Measurements from ENCODE around the gene EIF4H. TPM values are rescaled to one million over a fixed set of nuclear protein-coding genes. Genes with fewer than 3 reads are reported as not detected.

Gene EIF4H
- total RNA-seq, 4 donors from 2014 or later: 201 to 289 (median 243) TPM

GRCh38 chr7:74235518-74236268 lies 61.5 kb downstream of the EIF4H start:
- Histone ChIP-seq H3K9me3 (no peaks in the 10 kb centered on the region), H3K4me1 (no peaks in the 10 kb centered on the region), H3K36me3 (peaks cover 98% of the 10 kb centered on the region), H3K27ac (no peak overlapping the region), H3K27me3 (no peaks in the 10 kb centered on the region), H3K4me3 (no peak overlapping the region)
- no peak for DNase-seq (ENCODE audit: low spot score in 2 of 2)
- WGBS: 79% methylated on average over 7 of the region's 8 CpGs
- TF ChIP-seq EP300 (IDR thresholded peaks at IDR 0.05) (no peak), POLR2AphosphoS5 (IDR thresholded peaks at IDR 0.05) (no peak), POLR2A (IDR thresholded peaks at IDR 0.05) (no peak), CTCF (IDR thresholded peaks at IDR 0.05) (no peak)

GRCh38 chr7:74236284-74236683 lies 62.1 kb downstream of the EIF4H start:
- H3K9me3 ChIP-seq: no peaks in the 10 kb centered on the region
- no peaks in the 10 kb centered on the region for H3K27me3 ChIP-seq
- 94% methylated on average over 3 of the region's 3 CpGs for WGBS
- H3K4me1 ChIP-seq: no peaks in the 10 kb centered on the region
- DNase-seq (ENCODE audit: low spot score in 2 of 2): no peak
- no peak overlapping the region for H3K4me3 ChIP-seq
- H3K36me3 ChIP-seq: peaks cover 99% of the 10 kb centered on the region
- no peak overlapping the region for H3K27ac ChIP-seq
- TF ChIP-seq EP300 (IDR thresholded peaks at IDR 0.05) (no peak), POLR2AphosphoS5 (IDR thresholded peaks at IDR 0.05) (no peak), CTCF (IDR thresholded peaks at IDR 0.05) (no peak), POLR2A (IDR thresholded peaks at IDR 0.05) (no peak)

GRCh38 chr7:74240482-74240881 lies 66.3 kb downstream of the EIF4H start:
- H3K4me3 ChIP-seq: no peak overlapping the region

GRCh38 chr7:74242122-74242443 lies 67.9 kb downstream of the EIF4H start:
- Histone ChIP-seq H3K36me3 (peaks cover 89% of the 10 kb centered on the region), H3K27me3 (no peaks in the 10 kb centered on the region), H3K4me1 (no peaks in the 10 kb centered on the region), H3K27ac (no peak overlapping the region), H3K9me3 (no peaks in the 10 kb centered on the region), H3K4me3 (no peak overlapping the region)
- TF ChIP-seq POLR2A (IDR thresholded peaks at IDR 0.05) (no peak), CTCF (IDR thresholded peaks at IDR 0.05) (no peak), POLR2AphosphoS5 (IDR thresholded peaks at IDR 0.05) (no peak), EP300 (IDR thresholded peaks at IDR 0.05) (no peak)
- 85% methylated on average over 6 of the region's 6 CpGs for WGBS
- no peak for DNase-seq (ENCODE audit: low spot score in 2 of 2)

More at GRCh38 chr7:74240482-74240881, 66.3 kb downstream of the EIF4H start:
- H3K27ac ChIP-seq: no peak overlapping the region
- 90% methylated on average over 4 of the region's 4 CpGs for WGBS
- peaks cover 97% of the 10 kb centered on the region for H3K36me3 ChIP-seq
- no peaks in the 10 kb centered on the region for H3K4me1 ChIP-seq
- H3K27me3 ChIP-seq: no peaks in the 10 kb centered on the region
- H3K9me3 ChIP-seq: no peaks in the 10 kb centered on the region
- TF ChIP-seq CTCF (IDR thresholded peaks at IDR 0.05): no peak
- TF ChIP-seq POLR2AphosphoS5 (IDR thresholded peaks at IDR 0.05): no peak
- TF ChIP-seq EP300 (IDR thresholded peaks at IDR 0.05): no peak
- no peak for TF ChIP-seq POLR2A (IDR thresholded peaks at IDR 0.05)
- DNase-seq (ENCODE audit: low spot score in 2 of 2): no peak

- no peak overlapping the region for H3K27ac ChIP-seq
- H3K4me1 ChIP-seq: no peaks in the 10 kb centered on the region
- peaks cover 89% of the 10 kb centered on the region for H3K36me3 ChIP-seq
- 86% methylated on average over 4 of the region's 4 CpGs for WGBS
- no peak for DNase-seq (ENCODE audit: low spot score in 2 of 2)
- no peaks in the 10 kb centered on the region for H3K27me3 ChIP-seq
- TF ChIP-seq EP300 (IDR thresholded peaks at IDR 0.05): no peak
- no peak for TF ChIP-seq POLR2A (IDR thresholded peaks at IDR 0.05)
- H3K9me3 ChIP-seq: no peaks in the 10 kb centered on the region
- no peak overlapping the region for H3K4me3 ChIP-seq
These were observed 72.3 kb downstream of the EIF4H start for GRCh38 chr7:74246497-74246896.

Other genes with a start within 250 kb of the EIF4H start
- 10 to 100 TPM in 3 of 4 donors, 1 to 10 TPM in 1; 7.7 to 30.7 (median 25.1) TPM for gene ELN, start 146.2 kb upstream of the EIF4H start, total RNA-seq
- 10 to 100 TPM; 12.8 to 21.5 (median 17.2) TPM for gene LIMK1, start 90.6 kb upstream of the EIF4H start, total RNA-seq
- 1 to 10 TPM in 3 of 4 donors, under 1 TPM in 1; 0.57 to 4.3 (median 1.6) TPM for gene LAT2, start 35.6 kb downstream of the EIF4H start, total RNA-seq
- 10 to 100 TPM; 15.0 to 17.2 (median 16.4) TPM for gene RFC2, start 80.0 kb downstream of the EIF4H start, total RNA-seq
- 10 to 100 TPM; 26.9 to 73.6 (median 32.5) TPM for gene CLIP2, start 115.1 kb downstream of the EIF4H start, total RNA-seq